ES-I3 (cell line): ENCODE measurements around the gene ATG5.

Experiments
- H3K36me3 ChIP-seq: 2 replicates; pipeline ENCODE4 v1.6.1; 2013; ENCODE audit warnings: mild to moderate bottlenecking, low read length, control low read depth, moderate library complexity; ENCODE audit not compliant: insufficient read depth
- H3K4me1 ChIP-seq: 2 replicates; pipeline ENCODE4 v1.6.1; 2013; ENCODE audit warnings: mild to moderate bottlenecking, control low read depth, low read length; ENCODE audit not compliant: insufficient read depth
- H3K9ac ChIP-seq: 2 replicates; pipeline ENCODE4 v1.6.1; 2013; ENCODE audit warnings: low read depth, mild to moderate bottlenecking, low read length, moderate library complexity
- H3K9me3 ChIP-seq: 2 replicates; pipeline ENCODE4 v1.6.1; 2013; ENCODE audit warnings: mild to moderate bottlenecking, low read length, moderate library complexity; ENCODE audit not compliant: control insufficient read depth, insufficient read depth

ATG5 gene

GRCh38 chr6:106182455-106182854 is 143.1 kb downstream of the ATG5 start:
- no peaks in the 10 kb centered on the region for H3K9me3 ChIP-seq
- H3K36me3 ChIP-seq: no peaks in the 10 kb centered on the region
- no peak overlapping the region for H3K9ac ChIP-seq
- no peaks in the 10 kb centered on the region for H3K4me1 ChIP-seq

GRCh38 chr6:106181664-106182418 is 143.7 kb downstream of the ATG5 start:
- H3K36me3 ChIP-seq: no peaks in the 10 kb centered on the region
- no peaks in the 10 kb centered on the region for H3K4me1 ChIP-seq
- H3K9ac ChIP-seq: no peak overlapping the region
- H3K9me3 ChIP-seq: no peaks in the 10 kb centered on the region

- no peaks in the 10 kb centered on the region for H3K36me3 ChIP-seq
- no peaks in the 10 kb centered on the region for H3K4me1 ChIP-seq
- no peaks in the 10 kb centered on the region for H3K9me3 ChIP-seq
- H3K9ac ChIP-seq: no peak overlapping the region
Observed at GRCh38 chr6:106180208-106180607, 145.4 kb downstream of the ATG5 start.

GRCh38 chr6:106178900-106179299 is 146.7 kb downstream of the ATG5 start:
- H3K9me3 ChIP-seq: no peaks in the 10 kb centered on the region
- no peaks in the 10 kb centered on the region for H3K4me1 ChIP-seq
- no peaks in the 10 kb centered on the region for H3K36me3 ChIP-seq
- H3K9ac ChIP-seq: no peak overlapping the region

GRCh38 chr6:106177786-106178185 is 147.8 kb downstream of the ATG5 start:
- Histone ChIP-seq H3K9me3 (no peaks in the 10 kb centered on the region), H3K9ac (no peak overlapping the region), H3K4me1 (no peaks in the 10 kb centered on the region), H3K36me3 (no peaks in the 10 kb centered on the region)

GRCh38 chr6:106173124-106173879 is 152.3 kb downstream of the ATG5 start:
- no peaks in the 10 kb centered on the region for H3K4me1 ChIP-seq
- H3K9ac ChIP-seq: no peak overlapping the region
- H3K36me3 ChIP-seq: no peaks in the 10 kb centered on the region
- no peaks in the 10 kb centered on the region for H3K9me3 ChIP-seq

GRCh38 chr6:106170030-106170791 is 155.3 kb downstream of the ATG5 start:
- Histone ChIP-seq H3K4me1 (peaks cover 10% of the 10 kb centered on the region), H3K9ac (no peak overlapping the region)

GRCh38 chr6:106169517-106169916 is 156.0 kb downstream of the ATG5 start:
- H3K36me3 ChIP-seq: no peaks in the 10 kb centered on the region
- no peak overlapping the region for H3K9ac ChIP-seq
- H3K9me3 ChIP-seq: no peaks in the 10 kb centered on the region
- peaks cover 10% of the 10 kb centered on the region for H3K4me1 ChIP-seq

More at GRCh38 chr6:106170030-106170791, 155.3 kb downstream of the ATG5 start:
- no peaks in the 10 kb centered on the region for H3K9me3 ChIP-seq
- H3K36me3 ChIP-seq: no peaks in the 10 kb centered on the region

- no peak overlapping the region for H3K9ac ChIP-seq
- H3K4me1 ChIP-seq: peaks cover 14% of the 10 kb centered on the region
- no peaks in the 10 kb centered on the region for H3K36me3 ChIP-seq
- no peaks in the 10 kb centered on the region for H3K9me3 ChIP-seq
Observed at GRCh38 chr6:106168097-106168888, 157.3 kb downstream of the ATG5 start.

GRCh38 chr6:106167096-106167814 is 158.3 kb downstream of the ATG5 start:
- Histone ChIP-seq H3K9ac (no peak overlapping the region), H3K4me1 (peaks cover 17% of the 10 kb centered on the region), H3K9me3 (no peaks in the 10 kb centered on the region), H3K36me3 (no peaks in the 10 kb centered on the region)

GRCh38 chr6:106165885-106166485 is 159.6 kb downstream of the ATG5 start:
- H3K4me1 ChIP-seq: peaks cover 17% of the 10 kb centered on the region
- H3K9ac ChIP-seq: no peak overlapping the region

GRCh38 chr6:106163966-106164877 is 161.3 kb downstream of the ATG5 start:
- peaks cover 17% of the 10 kb centered on the region for H3K4me1 ChIP-seq
- H3K36me3 ChIP-seq: no peaks in the 10 kb centered on the region
- no peaks in the 10 kb centered on the region for H3K9me3 ChIP-seq
- H3K9ac ChIP-seq: no peak overlapping the region

More at GRCh38 chr6:106165885-106166485, 159.6 kb downstream of the ATG5 start:
- Histone ChIP-seq H3K9me3 (no peaks in the 10 kb centered on the region), H3K36me3 (no peaks in the 10 kb centered on the region)
